HepG2 (cell line): ENCODE results near the gene TTBK1. TPM values are rescaled to one million over a fixed set of nuclear protein-coding genes. Genes with fewer than 3 reads are reported as not detected.
A peak's percentile ranks its signal among the peaks of the same experiment; 100 is the strongest.

Experiments used
- ATF3 ChIP-seq: sonication (generic); formaldehyde crosslinking; IDR thresholded peaks from 2 replicates; pipeline ENCODE4 v1.4.0; 2020; ENCODE audit warnings: missing genetic modification reagents
- GPN1 ChIP-seq: sonication (generic); formaldehyde crosslinking; IDR thresholded peaks from 2 replicates; pipeline ENCODE4 v1.5.1; 2020; ENCODE audit warnings: missing genetic modification reagents, borderline replicate concordance
- HNF4A ChIP-seq: sonication (generic); formaldehyde crosslinking; IDR thresholded peaks from 2 replicates; pipeline ENCODE4 v1.4.0; 2020; ENCODE audit warnings: missing genetic modification reagents
- KDM3A ChIP-seq: IDR thresholded peaks from 2 replicates; pipeline ENCODE4 v1.6.1; 2018; ENCODE audit warnings: low read depth, missing compliant biosample characterization
- ONECUT2 ChIP-seq: sonication (generic); formaldehyde crosslinking; IDR thresholded peaks from 2 replicates; pipeline ENCODE4 v1.4.0; 2020; ENCODE audit warnings: missing genetic modification reagents
- PRDM15 ChIP-seq: sonication (generic); formaldehyde crosslinking; IDR thresholded peaks from 2 replicates; pipeline ENCODE4 v1.4.0; 2020; ENCODE audit warnings: missing genetic modification reagents
- RFX3 ChIP-seq: IDR thresholded peaks from 2 replicates; pipeline ENCODE4 v1.6.1; 2016; ENCODE audit warnings: missing biosample characterization, missing genetic modification reagents
- ZNF121 ChIP-seq: sonication (generic); formaldehyde crosslinking; IDR thresholded peaks from 2 replicates; pipeline ENCODE4 v1.5.0; 2020; ENCODE audit warnings: mild to moderate bottlenecking, missing genetic modification reagents
- ZNF781 ChIP-seq: sonication (generic); formaldehyde crosslinking; IDR thresholded peaks from 2 replicates; pipeline ENCODE4 v1.5.1; 2020; ENCODE audit warnings: borderline replicate concordance, mild to moderate bottlenecking, missing genetic modification reagents; ENCODE audit errors: not compliant biosample characterization
- polyA plus RNA-seq, 8 experiments: library from polyadenylated mRNA; depleted of rRNA in 3 of 8; stranded (reverse) in 7 of 8; unstranded in 1 of 8; fragments of >200 nt; fragmentation: Illumina TruSeq in 4 of 8; extraction: Trizol in 4 of 8; gene quantifications; 2 replicates each; pipeline versions ENCODE4 v1.2.1 to v1.2.3, GENCODE V29; 2011 to 2016; ENCODE audit warnings: low read depth in 4 of 8, missing spikeins in 1 of 8, mixed read lengths in 1 of 8; ENCODE audit not compliant: insufficient read depth in 1 of 8
- total RNA-seq, 5 experiments: library from RNA; depleted of rRNA; stranded (reverse); fragments of >200 nt; fragmentation: Illumina TruSeq; extraction: Trizol; gene quantifications; 2 replicates each; pipeline ENCODE4 v1.2.3, GENCODE V29; 2016; ENCODE audit warnings: low read depth in 1 of 5
- TF ChIP-seq, protein P1 (sequence below): sonication (generic); formaldehyde crosslinking; IDR thresholded peaks from 2 replicates; pipeline ENCODE4 v1.5.0; 2020; ENCODE audit warnings: mild to moderate bottlenecking, missing genetic modification reagents, moderate library complexity
- TF ChIP-seq, protein P2 (sequence below): sonication (generic); formaldehyde crosslinking; IDR thresholded peaks from 2 replicates; pipeline ENCODE4 v1.4.0; 2020; ENCODE audit warnings: missing genetic modification reagents, borderline replicate concordance
- TF ChIP-seq, protein P3 (sequence below): sonication (generic); formaldehyde crosslinking; IDR thresholded peaks from 2 replicates; pipeline ENCODE4 v1.4.0; 2020; ENCODE audit warnings: missing genetic modification reagents, borderline replicate concordance

Gene TTBK1
- total and polyA plus RNA-seq, 2 of the 13 experiments (the other 11 are each of a cell fraction or from before 2014, with no cell fraction given) = 0.24 to 0.33 TPM

DNA sequence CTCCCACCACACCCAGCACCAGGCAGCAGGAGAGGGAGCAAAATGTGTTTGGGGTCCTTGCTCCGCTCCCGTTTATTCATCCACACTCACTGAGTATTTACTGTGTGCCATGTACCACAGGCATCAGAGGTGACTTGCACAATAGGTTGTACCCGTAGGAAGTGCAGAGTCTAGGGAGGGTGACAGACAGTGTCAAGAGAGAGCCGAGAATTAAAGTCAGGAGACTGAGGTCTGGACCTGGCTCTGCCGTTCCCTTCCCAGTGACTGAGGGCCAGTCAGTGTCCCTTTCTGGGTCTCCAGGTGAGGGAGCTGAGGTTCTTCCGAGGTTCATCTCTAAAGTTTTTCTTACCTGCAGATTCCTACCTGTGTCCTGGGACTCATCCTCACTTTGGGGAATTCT, 22.3 kb downstream of the TTBK1 start (continued):
- TF ChIP-seq PRDM15 (CRISPR knock-in tag) (no peak), GPN1 (CRISPR knock-in tag) (no peak), ZNF121 (CRISPR knock-in tag) (no peak), ONECUT2 (no peak), KDM3A (CRISPR knock-in tag) (no peak), RFX3 (CRISPR knock-in tag) (no peak), ZNF781 (CRISPR knock-in tag) (no peak), ATF3 (no peak), HNF4A (CRISPR knock-in tag) (peak; percentile 75)
- TF ChIP-seq, protein P1, sequence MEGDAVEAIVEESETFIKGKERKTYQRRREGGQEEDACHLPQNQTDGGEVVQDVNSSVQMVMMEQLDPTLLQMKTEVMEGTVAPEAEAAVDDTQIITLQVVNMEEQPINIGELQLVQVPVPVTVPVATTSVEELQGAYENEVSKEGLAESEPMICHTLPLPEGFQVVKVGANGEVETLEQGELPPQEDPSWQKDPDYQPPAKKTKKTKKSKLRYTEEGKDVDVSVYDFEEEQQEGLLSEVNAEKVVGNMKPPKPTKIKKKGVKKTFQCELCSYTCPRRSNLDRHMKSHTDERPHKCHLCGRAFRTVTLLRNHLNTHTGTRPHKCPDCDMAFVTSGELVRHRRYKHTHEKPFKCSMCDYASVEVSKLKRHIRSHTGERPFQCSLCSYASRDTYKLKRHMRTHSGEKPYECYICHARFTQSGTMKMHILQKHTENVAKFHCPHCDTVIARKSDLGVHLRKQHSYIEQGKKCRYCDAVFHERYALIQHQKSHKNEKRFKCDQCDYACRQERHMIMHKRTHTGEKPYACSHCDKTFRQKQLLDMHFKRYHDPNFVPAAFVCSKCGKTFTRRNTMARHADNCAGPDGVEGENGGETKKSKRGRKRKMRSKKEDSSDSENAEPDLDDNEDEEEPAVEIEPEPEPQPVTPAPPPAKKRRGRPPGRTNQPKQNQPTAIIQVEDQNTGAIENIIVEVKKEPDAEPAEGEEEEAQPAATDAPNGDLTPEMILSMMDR (CRISPR knock-in tag) = peak; percentile 72
- TF ChIP-seq, protein P2, sequence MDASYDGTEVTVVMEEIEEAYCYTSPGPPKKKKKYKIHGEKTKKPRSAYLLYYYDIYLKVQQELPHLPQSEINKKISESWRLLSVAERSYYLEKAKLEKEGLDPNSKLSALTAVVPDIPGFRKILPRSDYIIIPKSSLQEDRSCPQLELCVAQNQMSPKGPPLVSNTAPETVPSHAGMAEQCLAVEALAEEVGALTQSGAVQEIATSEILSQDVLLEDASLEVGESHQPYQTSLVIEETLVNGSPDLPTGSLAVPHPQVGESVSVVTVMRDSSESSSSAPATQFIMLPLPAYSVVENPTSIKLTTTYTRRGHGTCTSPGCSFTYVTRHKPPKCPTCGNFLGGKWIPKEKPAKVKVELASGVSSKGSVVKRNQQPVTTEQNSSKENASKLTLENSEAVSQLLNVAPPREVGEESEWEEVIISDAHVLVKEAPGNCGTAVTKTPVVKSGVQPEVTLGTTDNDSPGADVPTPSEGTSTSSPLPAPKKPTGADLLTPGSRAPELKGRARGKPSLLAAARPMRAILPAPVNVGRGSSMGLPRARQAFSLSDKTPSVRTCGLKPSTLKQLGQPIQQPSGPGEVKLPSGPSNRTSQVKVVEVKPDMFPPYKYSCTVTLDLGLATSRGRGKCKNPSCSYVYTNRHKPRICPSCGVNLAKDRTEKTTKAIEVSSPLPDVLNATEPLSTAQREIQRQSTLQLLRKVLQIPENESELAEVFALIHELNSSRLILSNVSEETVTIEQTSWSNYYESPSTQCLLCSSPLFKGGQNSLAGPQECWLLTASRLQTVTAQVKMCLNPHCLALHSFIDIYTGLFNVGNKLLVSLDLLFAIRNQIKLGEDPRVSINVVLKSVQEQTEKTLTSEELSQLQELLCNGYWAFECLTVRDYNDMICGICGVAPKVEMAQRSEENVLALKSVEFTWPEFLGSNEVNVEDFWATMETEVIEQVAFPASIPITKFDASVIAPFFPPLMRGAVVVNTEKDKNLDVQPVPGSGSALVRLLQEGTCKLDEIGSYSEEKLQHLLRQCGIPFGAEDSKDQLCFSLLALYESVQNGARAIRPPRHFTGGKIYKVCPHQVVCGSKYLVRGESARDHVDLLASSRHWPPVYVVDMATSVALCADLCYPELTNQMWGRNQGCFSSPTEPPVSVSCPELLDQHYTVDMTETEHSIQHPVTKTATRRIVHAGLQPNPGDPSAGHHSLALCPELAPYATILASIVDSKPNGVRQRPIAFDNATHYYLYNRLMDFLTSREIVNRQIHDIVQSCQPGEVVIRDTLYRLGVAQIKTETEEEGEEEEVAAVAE (CRISPR knock-in tag) = no peak
- TF ChIP-seq, protein P3, sequence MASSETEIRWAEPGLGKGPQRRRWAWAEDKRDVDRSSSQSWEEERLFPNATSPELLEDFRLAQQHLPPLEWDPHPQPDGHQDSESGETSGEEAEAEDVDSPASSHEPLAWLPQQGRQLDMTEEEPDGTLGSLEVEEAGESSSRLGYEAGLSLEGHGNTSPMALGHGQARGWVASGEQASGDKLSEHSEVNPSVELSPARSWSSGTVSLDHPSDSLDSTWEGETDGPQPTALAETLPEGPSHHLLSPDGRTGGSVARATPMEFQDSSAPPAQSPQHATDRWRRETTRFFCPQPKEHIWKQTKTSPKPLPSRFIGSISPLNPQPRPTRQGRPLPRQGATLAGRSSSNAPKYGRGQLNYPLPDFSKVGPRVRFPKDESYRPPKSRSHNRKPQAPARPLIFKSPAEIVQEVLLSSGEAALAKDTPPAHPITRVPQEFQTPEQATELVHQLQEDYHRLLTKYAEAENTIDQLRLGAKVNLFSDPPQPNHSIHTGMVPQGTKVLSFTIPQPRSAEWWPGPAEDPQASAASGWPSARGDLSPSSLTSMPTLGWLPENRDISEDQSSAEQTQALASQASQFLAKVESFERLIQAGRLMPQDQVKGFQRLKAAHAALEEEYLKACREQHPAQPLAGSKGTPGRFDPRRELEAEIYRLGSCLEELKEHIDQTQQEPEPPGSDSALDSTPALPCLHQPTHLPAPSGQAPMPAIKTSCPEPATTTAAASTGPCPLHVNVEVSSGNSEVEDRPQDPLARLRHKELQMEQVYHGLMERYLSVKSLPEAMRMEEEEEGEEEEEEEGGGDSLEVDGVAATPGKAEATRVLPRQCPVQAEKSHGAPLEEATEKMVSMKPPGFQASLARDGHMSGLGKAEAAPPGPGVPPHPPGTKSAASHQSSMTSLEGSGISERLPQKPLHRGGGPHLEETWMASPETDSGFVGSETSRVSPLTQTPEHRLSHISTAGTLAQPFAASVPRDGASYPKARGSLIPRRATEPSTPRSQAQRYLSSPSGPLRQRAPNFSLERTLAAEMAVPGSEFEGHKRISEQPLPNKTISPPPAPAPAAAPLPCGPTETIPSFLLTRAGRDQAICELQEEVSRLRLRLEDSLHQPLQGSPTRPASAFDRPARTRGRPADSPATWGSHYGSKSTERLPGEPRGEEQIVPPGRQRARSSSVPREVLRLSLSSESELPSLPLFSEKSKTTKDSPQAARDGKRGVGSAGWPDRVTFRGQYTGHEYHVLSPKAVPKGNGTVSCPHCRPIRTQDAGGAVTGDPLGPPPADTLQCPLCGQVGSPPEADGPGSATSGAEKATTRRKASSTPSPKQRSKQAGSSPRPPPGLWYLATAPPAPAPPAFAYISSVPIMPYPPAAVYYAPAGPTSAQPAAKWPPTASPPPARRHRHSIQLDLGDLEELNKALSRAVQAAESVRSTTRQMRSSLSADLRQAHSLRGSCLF (CRISPR knock-in tag) = no peak
